ENCODE measurements around the gene FNBP1.

GRCh38 chr9:129873563-129874190, 169.3 kb downstream of the FNBP1 start:
- TF ChIP-seq ZNF219 (CRISPR knock-in tag; IDR thresholded peaks at IDR 0.05; ENCODE audit: borderline replicate concordance), result no peak
- no peak for TF ChIP-seq USF2 (CRISPR knock-in tag; IDR thresholded peaks at IDR 0.05)
- TF ChIP-seq USF1 (CRISPR knock-in tag; IDR thresholded peaks at IDR 0.05), result no peak
- no peak for TF ChIP-seq ERG (CRISPR knock-in tag; IDR thresholded peaks at IDR 0.05)
- no peak for TF ChIP-seq CTCF (IDR thresholded peaks at IDR 0.05)
